K562 treated with DMSO at 1 percent for 12 hours (cell line): ENCODE measurements around the gene DPP7. TPM values are rescaled to one million over a fixed set of nuclear protein-coding genes. Genes with fewer than 3 reads are reported as not detected.

Experiments
- total RNA-seq: library from RNA; unstranded; fragments of 300-600 nt; gene quantifications from 2 replicates; pipeline ENCODE4 v1.2.3, GENCODE V29; 2022; ENCODE audit not compliant: insufficient read depth

The DPP7 gene
- 194 and 200 TPM in 2 replicates for total RNA-seq

DNA sequence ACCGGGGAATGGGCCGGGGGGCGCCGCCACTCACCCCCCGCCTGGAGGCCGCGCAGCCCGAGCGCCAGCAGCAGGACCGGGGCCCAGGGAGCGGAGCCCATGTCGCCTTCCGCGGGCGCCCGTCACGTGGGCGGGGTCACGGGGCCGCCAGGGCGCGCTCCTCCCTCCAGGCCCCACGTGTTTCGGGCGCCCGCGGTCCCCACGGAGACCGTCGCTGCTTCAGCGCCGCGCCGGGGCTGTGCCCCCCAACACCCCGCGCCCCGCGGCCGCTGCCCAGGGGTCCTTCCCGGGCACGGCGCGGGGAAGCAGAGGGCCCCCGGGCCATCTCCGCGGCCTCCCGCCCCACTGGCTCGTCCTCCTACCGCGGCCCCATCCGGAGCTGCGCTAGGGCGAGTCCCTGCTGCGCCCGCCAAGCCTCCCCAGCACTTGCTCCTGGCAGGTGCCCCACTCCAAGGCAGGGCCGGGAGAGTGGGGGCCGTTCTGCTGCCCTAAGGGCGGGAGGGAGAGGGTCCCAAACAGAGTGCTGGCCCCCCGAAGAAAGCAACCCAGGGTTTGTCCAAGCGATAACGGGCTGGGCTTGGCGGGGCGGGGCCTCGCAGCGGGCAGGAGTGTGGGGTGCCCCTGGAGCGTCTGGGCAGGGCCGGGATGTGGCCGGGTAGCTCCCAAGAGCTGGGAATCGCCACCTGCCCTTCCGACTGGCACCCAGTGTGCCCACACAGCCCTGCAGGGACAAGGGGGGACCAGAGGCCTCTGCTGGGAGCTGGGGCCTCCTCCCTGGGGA lies at the start of gene DPP7:
DPP7 (minus strand) TSS at position 121 of the 781 bp plus-strand sequence; CDS start at position 101, 20 bp downstream.

DNA sequence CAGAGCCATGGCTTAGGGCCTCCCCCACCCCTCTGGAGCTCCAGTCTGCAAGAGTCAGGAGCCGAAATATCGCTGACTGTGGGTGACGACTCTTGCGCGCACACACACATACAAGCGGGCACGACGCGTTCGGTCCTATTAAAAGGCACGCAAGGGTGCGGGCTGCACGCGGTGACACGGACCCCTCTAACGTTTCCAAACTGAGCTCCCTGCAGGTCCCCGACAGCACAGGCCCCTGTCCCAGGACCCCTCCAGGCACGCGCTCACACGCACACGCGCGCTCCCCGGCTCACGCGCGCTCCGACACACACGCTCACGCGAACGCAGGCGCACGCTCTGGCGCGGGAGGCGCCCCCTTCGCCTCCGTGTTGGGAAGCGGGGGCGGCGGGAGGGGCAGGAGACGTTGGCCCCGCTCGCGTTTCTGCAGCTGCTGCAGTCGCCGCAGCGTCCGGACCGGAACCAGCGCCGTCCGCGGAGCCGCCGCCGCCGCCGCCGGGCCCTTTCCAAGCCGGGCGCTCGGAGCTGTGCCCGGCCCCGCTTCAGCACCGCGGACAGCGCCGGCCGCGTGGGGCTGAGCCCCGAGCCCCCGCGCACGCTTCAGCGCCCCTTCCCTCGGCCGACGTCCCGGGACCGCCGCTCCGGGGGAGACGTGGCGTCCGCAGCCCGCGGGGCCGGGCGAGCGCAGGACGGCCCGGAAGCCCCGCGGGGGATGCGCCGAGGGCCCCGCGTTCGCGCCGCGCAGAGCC lies 24.4 kb upstream of the DPP7 start, which contains the start of gene GRIN1:
GRIN1 (plus strand) TSS at position 433 of the 746 bp plus-strand sequence. CDS start 333 bp downstream, outside the sequence.

DNA sequence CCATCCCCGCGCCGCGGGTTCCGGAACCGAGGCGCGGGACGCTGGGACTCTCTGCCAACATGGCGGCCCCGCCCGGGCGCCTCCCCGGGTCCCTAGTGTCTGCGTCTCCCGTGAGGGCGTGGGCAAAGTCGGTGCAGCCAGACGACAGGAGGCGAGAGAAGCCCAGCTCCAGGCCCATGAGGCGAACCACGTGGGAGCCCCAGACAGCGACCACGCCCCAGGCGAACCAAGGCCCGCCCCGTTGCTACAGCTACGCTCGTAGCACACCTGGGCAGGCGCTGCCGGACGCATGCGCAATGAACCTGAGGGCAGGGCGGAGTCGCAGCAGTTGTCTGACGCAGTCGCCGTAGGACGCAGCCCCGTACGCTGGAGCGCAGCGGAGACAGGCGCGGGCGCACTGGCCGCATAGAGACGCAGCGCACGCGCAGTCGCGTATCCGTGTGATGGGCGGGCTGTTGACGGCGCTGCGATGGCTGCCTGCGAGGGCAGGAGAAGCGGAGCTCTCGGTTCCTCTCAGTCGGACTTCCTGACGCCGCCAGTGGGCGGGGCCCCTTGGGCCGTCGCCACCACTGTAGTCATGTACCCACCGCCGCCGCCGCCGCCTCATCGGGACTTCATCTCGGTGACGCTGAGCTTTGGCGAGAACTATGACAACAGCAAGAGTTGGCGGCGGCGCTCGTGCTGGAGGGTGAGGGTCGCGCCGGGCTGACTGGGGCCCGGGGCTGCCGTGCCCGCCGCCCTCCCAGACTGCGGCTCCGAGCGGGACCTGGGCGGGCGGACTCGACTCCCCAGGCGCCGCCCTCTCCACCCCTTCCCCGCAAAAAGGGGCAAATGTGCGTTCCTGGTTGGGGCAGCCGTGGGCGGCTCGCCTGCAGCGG lies 27.8 kb downstream of the DPP7 start, which contains the start of gene MAN1B1:
MAN1B1 (plus strand) TSS at position 455 of the 878 bp plus-strand sequence; CDS start at position 470, 15 bp downstream.

DNA sequence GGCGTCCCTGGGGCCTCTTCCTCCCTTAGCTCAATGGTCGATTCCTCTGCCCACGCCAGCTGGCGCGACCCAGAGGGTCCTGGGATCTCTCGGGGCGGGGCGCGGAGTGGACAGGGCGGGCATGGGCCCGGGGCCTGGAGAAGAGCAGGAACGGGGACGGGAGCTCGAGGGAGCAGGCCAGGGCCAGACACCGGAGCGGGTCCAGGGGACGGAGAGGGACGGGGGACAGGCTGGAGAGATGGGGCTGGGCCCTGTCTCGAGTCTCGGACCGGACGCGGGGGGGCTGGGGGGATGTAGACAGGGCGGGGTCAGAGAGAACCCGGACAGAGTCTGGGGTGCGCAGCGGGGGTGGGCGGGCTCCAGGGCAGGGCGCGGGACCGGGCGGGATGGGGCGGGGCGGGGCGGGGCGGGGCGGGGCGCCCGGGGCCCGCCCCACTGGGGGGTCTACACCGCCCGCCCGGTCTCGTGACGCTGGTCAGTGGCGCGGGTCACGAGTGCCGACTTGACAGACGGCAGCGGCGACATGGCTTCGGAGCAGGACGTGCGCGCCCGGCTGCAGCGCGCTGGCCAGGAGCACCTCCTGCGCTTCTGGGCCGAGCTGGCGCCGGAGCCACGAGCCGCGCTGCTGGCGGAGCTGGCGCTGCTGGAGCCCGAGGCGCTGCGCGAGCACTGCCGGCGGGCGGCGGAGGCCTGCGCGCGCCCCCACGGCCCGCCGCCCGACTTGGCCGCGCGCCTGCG lies 37.4 kb downstream of the DPP7 start, which contains the start of gene UAP1L1:
UAP1L1 (plus strand) TSS at position 508 of the 738 bp plus-strand sequence; CDS start at position 524, 16 bp downstream.

DNA sequence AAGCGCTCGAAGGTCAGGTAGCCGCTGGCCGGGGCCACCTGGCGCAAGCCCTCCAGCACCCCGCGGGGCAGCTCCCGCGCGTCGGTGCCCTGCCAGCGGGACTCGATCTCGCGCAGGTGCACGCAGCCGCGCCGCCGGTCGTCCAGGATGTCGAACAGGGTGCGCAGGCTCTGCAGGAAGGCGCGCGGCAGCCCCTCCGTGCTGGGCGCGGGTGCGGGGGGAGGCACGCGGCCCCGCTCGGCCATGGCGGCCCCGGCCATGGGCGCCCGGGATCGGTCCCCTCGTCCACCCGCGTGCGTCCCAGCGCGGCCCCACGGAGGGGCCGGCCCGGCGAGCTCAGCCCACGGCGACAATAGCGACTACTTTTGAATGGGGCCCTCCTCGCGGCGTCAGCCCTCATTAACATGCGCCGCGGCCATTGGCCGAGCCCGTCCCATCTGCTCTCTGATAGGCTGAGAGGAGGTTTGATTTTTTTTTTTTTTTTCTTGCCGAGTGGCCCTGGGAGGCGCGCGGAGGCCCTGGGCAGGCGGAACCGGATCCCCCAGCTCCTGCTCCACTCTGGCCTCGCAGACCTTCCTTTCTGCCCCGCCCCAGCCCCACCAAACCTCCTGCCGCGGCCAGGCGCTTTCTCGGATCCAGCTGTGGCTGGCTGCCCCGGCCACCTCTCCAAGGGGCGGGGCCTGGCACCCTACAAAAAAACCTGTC lies 44.2 kb downstream of the DPP7 start, which contains the start of gene SAPCD2:
SAPCD2 (minus strand) TSS at position 357 of the 705 bp plus-strand sequence; CDS start at position 260, 97 bp downstream.

Other genes starting within 250 kb of the DPP7 start
- 551 and 781 TPM in 2 replicates for gene EDF1, start 248.4 kb downstream of the DPP7 start, total RNA-seq
- gene TRAF2, start 228.2 kb downstream of the DPP7 start, total RNA-seq: 25.9 and 33.7 TPM in 2 replicates
- 126 and 129 TPM in 2 replicates for gene FBXW5, start 170.0 kb downstream of the DPP7 start, total RNA-seq
- gene C8G, start 169.5 kb downstream of the DPP7 start, total RNA-seq: not detected in 2 replicates
- gene LCN12, start 162.5 kb downstream of the DPP7 start, total RNA-seq: not detected in 2 replicates
- 12.3 and 16.0 TPM in 2 replicates for gene PTGDS, start 137.2 kb downstream of the DPP7 start, total RNA-seq
- gene LCNL1, start 131.7 kb downstream of the DPP7 start, total RNA-seq: not detected in 2 replicates
- 91.4 and 99.8 TPM in 2 replicates for gene PAXX, start 122.3 kb downstream of the DPP7 start, total RNA-seq
- not detected in 2 replicates for gene CLIC3, start 118.2 kb downstream of the DPP7 start, total RNA-seq
- gene ABCA2, start 86.5 kb downstream of the DPP7 start, total RNA-seq: 5.4 and 10.9 TPM in 2 replicates
- gene FUT7, start 82.6 kb downstream of the DPP7 start, total RNA-seq: not detected in 2 replicates
- 1.0 and 4.3 TPM in 2 replicates for gene NPDC1, start 68.6 kb downstream of the DPP7 start, total RNA-seq
- gene ENTPD2, start 60.7 kb downstream of the DPP7 start, total RNA-seq: not detected in 2 replicates
- 17.4 and 28.8 TPM in 2 replicates for gene SAPCD2, start 44.2 kb downstream of the DPP7 start, total RNA-seq
- gene UAP1L1, start 37.2 kb downstream of the DPP7 start, total RNA-seq: 5.9 and 8.8 TPM in 2 replicates
- gene MAN1B1, start 27.7 kb downstream of the DPP7 start, total RNA-seq: 47.0 and 51.4 TPM in 2 replicates
- 0.85 TPM in 1 of 2 replicates, not detected in the other for gene GRIN1, start 24.4 kb upstream of the DPP7 start, total RNA-seq
- gene LRRC26, start 55.3 kb upstream of the DPP7 start, total RNA-seq: not detected in 2 replicates
- not detected in 2 replicates for gene TMEM210, start 57.3 kb upstream of the DPP7 start, total RNA-seq
- 35.8 and 51.1 TPM in 2 replicates for gene ANAPC2, start 73.8 kb upstream of the DPP7 start, total RNA-seq
- gene SSNA1, start 73.9 kb upstream of the DPP7 start, total RNA-seq: 138 and 226 TPM in 2 replicates
- gene TPRN, start 86.0 kb upstream of the DPP7 start, total RNA-seq: 23.4 and 26.9 TPM in 2 replicates
- gene TMEM203, start 90.9 kb upstream of the DPP7 start, total RNA-seq: 54.3 and 56.7 TPM in 2 replicates
- 12.6 and 31.3 TPM in 2 replicates for gene NDOR1, start 91.0 kb upstream of the DPP7 start, total RNA-seq
- gene RNF208, start 107.5 kb upstream of the DPP7 start, total RNA-seq: 7.4 and 10.2 TPM in 2 replicates
- 0.98 TPM in 1 of 2 replicates, not detected in the other for gene CYSRT1, start 110.4 kb upstream of the DPP7 start, total RNA-seq
- not detected in 2 replicates for gene RNF224, start 112.8 kb upstream of the DPP7 start, total RNA-seq
- gene SLC34A3, start 116.2 kb upstream of the DPP7 start, total RNA-seq: not detected in 2 replicates
- 804 and 847 TPM in 2 replicates for gene TUBB4B, start 126.6 kb upstream of the DPP7 start, total RNA-seq
- not detected in 2 replicates for gene STPG3, start 136.6 kb upstream of the DPP7 start, total RNA-seq
- gene NELFB, start 140.6 kb upstream of the DPP7 start, total RNA-seq: 77.5 and 88.0 TPM in 2 replicates
- gene TOR4A, start 163.0 kb upstream of the DPP7 start, total RNA-seq: 52.4 and 66.1 TPM in 2 replicates
- gene NRARP, start 187.5 kb upstream of the DPP7 start, total RNA-seq: 15.8 and 25.4 TPM in 2 replicates